SK-N-MC (cell line): ENCODE data around the gene OR6V1.

Experiments
- EZH2 ChIP-seq: fragments of 200-600 bp; sonication (generic); IDR thresholded peaks from one replicate; pipeline ENCODE4 v1.6.1; 2017; ENCODE audit warnings: antibody characterized with exemption
- FOXP2 ChIP-seq: optimal IDR thresholded peaks from 2 replicates; pipeline ENCODE3; 2011; ENCODE audit warnings: mild to moderate bottlenecking, moderate library complexity; ENCODE audit not compliant: insufficient read depth; ENCODE audit errors: extremely low read length, control extremely low read depth
- POLR2AphosphoS5 ChIP-seq: IDR thresholded peaks from 2 replicates; pipeline ENCODE4 v1.6.1; 2012; ENCODE audit warnings: mild to moderate bottlenecking, low read depth, low read length, borderline replicate concordance

DNA sequence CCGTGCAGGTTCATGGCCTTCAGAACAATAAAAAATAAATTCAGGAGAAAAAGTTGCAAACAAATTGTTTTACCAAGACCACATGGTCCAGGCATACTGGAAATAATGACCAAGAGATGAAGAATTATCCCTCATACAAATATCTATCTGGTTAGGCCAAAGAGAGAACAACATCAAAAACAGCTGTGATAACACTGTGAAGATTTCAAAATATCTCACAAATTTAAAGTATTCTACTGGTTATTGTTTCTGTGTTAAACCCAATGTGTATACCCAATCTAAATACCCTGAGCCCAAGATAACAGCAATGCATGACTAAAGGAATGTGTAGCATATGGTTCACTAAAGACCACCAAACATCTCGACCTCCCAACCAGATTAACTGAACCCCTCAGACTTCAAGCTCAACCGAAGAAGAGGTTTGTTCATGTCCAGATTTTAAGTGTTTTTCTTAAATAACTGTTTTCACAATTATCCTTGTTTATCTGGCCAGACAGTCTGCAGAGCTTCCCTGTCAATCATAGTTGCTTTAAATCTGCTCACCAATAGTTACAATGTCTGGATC, 36.1 kb upstream of the OR6V1 start:
- no peak for TF ChIP-seq EZH2
- TF ChIP-seq POLR2AphosphoS5 = no peak
- no peak for TF ChIP-seq FOXP2
